Activated CD8-positive, alpha-beta T cell treated with anti-CD3 and anti-CD28 coated beads for 36 hours (primary cell): ENCODE measurements around the gene CHN1. TPM values are rescaled to one million over a fixed set of nuclear protein-coding genes. Genes with fewer than 3 reads are reported as not detected.

Experiments used
- ATAC-seq: fragments of 200-7000 bp; cut with Tn5 transposase; one replicate; pipeline ENCODE4 v1.10.0; 2021; ENCODE audit warnings: mild to moderate bottlenecking, moderate library complexity
- CTCF ChIA-PET: fragments of 350-600 bp; sonication (Branson Sonifier 250); formaldehyde crosslinking; loops from one replicate; lab custom pipeline; 2021; ENCODE audit warnings: antibody characterized with exemption; lab: Charles Lee
- POLR2A ChIA-PET: fragments of 350-600 bp; sonication (Branson Sonifier 250); formaldehyde crosslinking; loops from one replicate; lab custom pipeline; 2021; ENCODE audit warnings: antibody characterized with exemption; lab: Charles Lee
- DNase-seq: peaks from one replicate; pipeline ENCODE4 v3.0.0-alpha.2; 2020
- H3K27ac Mint-ChIP-seq: one replicate; pipeline ENCODE4 v1.8.0; 2021; ENCODE audit warnings: mild to moderate bottlenecking, mixed read lengths
- H3K27me3 Mint-ChIP-seq: one replicate; pipeline ENCODE4 v1.8.0; 2021; ENCODE audit warnings: mixed read lengths
- H3K36me3 Mint-ChIP-seq: one replicate; pipeline ENCODE4 v1.8.0; 2021; ENCODE audit warnings: low read depth, mixed read lengths
- H3K4me1 Mint-ChIP-seq: one replicate; pipeline ENCODE4 v1.8.0; 2021; ENCODE audit warnings: low read depth, mixed read lengths
- H3K4me3 Mint-ChIP-seq: one replicate; pipeline ENCODE4 v1.8.0; 2021; ENCODE audit warnings: mild to moderate bottlenecking, moderate library complexity, mixed read lengths
- H3K9me3 Mint-ChIP-seq: one replicate; pipeline ENCODE4 v1.8.0; 2021; ENCODE audit warnings: mixed read lengths
- intact Hi-C: fragments of 100-400 bp; cut with micrococcal nuclease; formaldehyde crosslinking; loops from one replicate; pipeline ENCODE4 v1.10.0; 2022
- total RNA-seq, 2 experiments: library from RNA; stranded (reverse); gene quantifications; one replicate each; pipeline ENCODE4 v1.2.3, GENCODE V29; 2021
- TF ChIP-seq, protein P1 (sequence below): fragments of 200-600 bp; IDR thresholded peaks from one replicate; pipeline ENCODE4 v1.8.0; 2022; ENCODE audit warnings: antibody characterized with exemption, mild to moderate bottlenecking

The CHN1 gene
- total RNA-seq, 2 experiments from 2014 or later, result 2.9 to 3.0 TPM

DNA sequence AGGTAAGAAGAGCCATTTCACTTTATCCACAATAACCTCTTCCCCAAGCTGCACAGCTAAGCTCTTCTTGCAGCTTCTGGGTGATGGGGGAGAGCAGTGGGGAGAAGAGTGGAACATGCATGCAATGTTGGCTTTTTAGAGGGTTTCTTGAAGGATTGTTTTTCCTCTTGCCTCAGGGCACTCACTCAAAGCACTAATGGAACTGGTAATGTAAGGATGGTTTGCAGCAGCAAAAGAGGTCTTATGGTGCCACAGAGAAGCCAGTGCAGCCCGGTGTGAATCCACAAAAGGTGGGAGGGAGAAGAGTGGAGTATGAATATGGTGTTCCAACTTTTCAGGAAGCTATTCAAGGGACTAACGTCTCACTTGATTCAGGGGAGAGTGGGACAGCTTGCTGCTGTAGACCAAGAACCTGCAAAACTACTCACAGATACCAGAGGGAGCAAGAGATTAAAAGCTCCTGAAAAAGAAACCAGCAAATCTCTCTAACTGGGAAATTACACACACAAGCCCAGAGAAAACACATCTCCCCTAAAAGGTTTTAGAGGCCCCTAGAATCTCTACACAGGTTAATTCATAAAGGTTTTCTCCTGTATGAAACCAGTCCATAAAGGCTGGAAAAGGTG is 116.4 kb downstream of the CHN1 start:
- Mint-ChIP-seq H3K36me3 (no peaks in the 10 kb centered on the region), H3K4me1 (peaks cover 4% of the 10 kb centered on the region), H3K27ac (no peak overlapping the region), H3K9me3 (no peaks in the 10 kb centered on the region), H3K27me3 (no peaks in the 10 kb centered on the region), H3K4me3 (no peak overlapping the region)
- DNase-seq (no peak), ATAC-seq (no peak)
- TF ChIP-seq, protein P1, sequence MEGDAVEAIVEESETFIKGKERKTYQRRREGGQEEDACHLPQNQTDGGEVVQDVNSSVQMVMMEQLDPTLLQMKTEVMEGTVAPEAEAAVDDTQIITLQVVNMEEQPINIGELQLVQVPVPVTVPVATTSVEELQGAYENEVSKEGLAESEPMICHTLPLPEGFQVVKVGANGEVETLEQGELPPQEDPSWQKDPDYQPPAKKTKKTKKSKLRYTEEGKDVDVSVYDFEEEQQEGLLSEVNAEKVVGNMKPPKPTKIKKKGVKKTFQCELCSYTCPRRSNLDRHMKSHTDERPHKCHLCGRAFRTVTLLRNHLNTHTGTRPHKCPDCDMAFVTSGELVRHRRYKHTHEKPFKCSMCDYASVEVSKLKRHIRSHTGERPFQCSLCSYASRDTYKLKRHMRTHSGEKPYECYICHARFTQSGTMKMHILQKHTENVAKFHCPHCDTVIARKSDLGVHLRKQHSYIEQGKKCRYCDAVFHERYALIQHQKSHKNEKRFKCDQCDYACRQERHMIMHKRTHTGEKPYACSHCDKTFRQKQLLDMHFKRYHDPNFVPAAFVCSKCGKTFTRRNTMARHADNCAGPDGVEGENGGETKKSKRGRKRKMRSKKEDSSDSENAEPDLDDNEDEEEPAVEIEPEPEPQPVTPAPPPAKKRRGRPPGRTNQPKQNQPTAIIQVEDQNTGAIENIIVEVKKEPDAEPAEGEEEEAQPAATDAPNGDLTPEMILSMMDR, result no peak
- ChIA-PET CTCF (interaction anchor here (1.4 to 2.3 kb wide), 3 partner anchors 12 to 140 kb away, joined by 3 to 8 read pairs (median 7); no protein-coding TSS in a partner anchor), POLR2A (no interaction called here)
- intact Hi-C loops, result no loop called here

DNA sequence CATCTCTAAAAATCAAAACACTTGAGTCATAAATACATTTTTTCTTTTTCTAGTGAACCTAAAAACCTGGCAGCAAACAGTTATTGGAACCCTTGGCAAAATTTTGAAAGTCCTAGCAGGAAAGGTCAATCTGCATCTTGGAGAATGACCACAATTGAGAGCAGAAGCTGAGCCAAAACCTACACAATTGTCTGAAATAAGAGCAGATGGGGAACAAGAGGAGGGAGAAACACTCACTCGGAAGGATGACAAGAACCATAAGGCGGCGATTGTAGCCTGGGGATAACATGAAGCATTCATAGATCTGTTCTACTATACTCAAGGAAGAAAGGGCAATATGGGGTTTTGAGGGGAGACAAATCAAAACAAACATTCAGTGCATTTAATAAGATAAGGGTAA is 117.0 kb downstream of the CHN1 start:
- H3K4me3 Mint-ChIP-seq, result no peak overlapping the region
- no peak overlapping the region for H3K27ac Mint-ChIP-seq
- CTCF ChIA-PET, result interaction anchor here (2.3 kb wide), 1 partner anchor 139 kb away, joined by 8 read pairs; no protein-coding TSS in a partner anchor
- POLR2A ChIA-PET, result no interaction called here
- H3K9me3 Mint-ChIP-seq, result no peaks in the 10 kb centered on the region
- H3K36me3 Mint-ChIP-seq, result no peaks in the 10 kb centered on the region
- intact Hi-C loops, result no loop called here
- no peaks in the 10 kb centered on the region for H3K27me3 Mint-ChIP-seq
- peaks cover 4% of the 10 kb centered on the region for H3K4me1 Mint-ChIP-seq
- no peak for ATAC-seq
- DNase-seq, result no peak
- TF ChIP-seq, protein P1, result no peak

DNA sequence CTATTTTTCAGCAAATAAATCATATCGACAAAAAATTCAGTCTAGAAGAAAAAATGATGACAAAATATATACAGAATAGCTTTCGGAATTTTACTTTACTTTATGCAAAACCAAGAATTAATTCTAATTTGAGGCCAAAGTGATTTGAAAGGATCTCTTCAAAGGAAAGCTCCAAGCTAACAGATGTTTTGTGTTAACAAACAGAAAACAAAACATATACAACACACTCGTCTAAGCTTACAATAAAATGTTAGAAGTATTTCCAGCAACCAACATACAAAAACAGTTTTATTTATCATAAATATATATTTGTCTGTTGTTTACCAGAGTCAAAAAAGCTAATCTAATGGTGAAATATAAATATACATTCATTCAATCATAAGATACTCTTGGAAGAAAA is 122.8 kb downstream of the CHN1 start:
- H3K4me1 Mint-ChIP-seq, result no peaks in the 10 kb centered on the region
- TF ChIP-seq, protein P1, result no peak
- peaks cover 1% of the 10 kb centered on the region for H3K27me3 Mint-ChIP-seq
- ChIA-PET CTCF (interaction anchor here (1.3 to 2.3 kb wide), 6 partner anchors 39 to 185 kb away, joined by 3 to 8 read pairs (median 4); no protein-coding TSS in a partner anchor), POLR2A (no interaction called here)
- DNase-seq (no peak), ATAC-seq (no peak)
- no peak overlapping the region for H3K4me3 Mint-ChIP-seq
- H3K9me3 Mint-ChIP-seq, result no peaks in the 10 kb centered on the region
- intact Hi-C loops, result no loop called here
- no peak overlapping the region for H3K27ac Mint-ChIP-seq
- no peaks in the 10 kb centered on the region for H3K36me3 Mint-ChIP-seq

DNA sequence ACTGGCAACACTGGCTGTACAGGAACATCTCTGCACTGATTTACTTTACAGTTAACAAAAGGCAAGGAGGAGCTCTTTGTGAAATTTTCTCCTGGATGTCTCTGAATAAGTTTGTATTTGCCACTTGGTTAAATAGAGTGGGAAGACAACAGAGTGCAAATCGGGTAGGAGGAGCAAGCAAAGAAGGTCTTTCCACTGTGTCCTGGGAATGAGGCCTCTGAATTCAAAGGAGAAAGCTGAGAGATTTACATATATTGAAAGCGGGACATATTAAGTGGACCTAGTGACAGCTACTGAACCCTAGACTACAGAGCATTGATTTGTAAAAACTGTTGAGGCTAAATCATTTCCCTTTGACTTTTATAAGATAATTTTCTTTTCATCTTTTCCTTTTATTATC is 123.5 kb downstream of the CHN1 start:
- no peak for DNase-seq
- no peaks in the 10 kb centered on the region for H3K9me3 Mint-ChIP-seq
- no peaks in the 10 kb centered on the region for H3K36me3 Mint-ChIP-seq
- CTCF ChIA-PET, result interaction anchor here (1.3 to 2.3 kb wide), 6 partner anchors 40 to 185 kb away, joined by 3 to 8 read pairs (median 4); no protein-coding TSS in a partner anchor
- POLR2A ChIA-PET, result interaction anchor here (0.7 kb wide), 1 partner anchor 196 kb away, joined by 3 read pairs; no protein-coding TSS in a partner anchor
- TF ChIP-seq, protein P1, result no peak
- no peaks in the 10 kb centered on the region for H3K4me1 Mint-ChIP-seq
- no peak for ATAC-seq
- peaks cover 1% of the 10 kb centered on the region for H3K27me3 Mint-ChIP-seq
- H3K4me3 Mint-ChIP-seq, result no peak overlapping the region
- intact Hi-C loops, result no loop called here
- H3K27ac Mint-ChIP-seq, result no peak overlapping the region

DNA sequence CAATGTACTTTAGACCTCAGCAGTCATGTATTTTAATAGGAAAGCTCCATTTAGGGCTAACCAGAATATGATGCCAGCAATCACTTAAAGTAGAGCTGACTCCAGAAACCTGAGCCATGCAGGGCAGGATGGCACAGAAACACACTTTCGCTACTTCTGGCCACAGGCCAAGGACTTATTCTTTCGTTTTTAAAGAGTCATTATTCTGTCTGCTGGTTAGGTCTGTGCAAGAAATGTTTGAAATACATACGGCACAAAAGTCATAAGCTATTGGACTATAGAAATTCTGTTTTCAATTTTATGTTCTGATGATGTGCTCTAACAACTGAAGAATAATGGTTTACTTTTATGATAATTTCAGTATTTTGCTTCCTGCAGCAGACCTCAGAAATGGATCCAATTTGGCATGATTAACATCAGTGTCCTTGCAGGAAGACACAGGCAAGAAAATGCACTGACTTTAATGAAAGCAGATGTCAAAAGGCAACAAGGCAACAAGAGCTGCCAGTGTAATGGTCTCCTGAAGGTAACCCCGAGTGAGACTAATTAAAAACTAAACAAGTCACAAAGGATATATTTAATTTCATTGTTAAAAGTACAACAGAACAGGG is 126.5 kb downstream of the CHN1 start:
- Mint-ChIP-seq H3K4me1 (no peaks in the 10 kb centered on the region), H3K4me3 (no peak overlapping the region), H3K27me3 (peaks cover 1% of the 10 kb centered on the region), H3K36me3 (no peaks in the 10 kb centered on the region), H3K9me3 (no peaks in the 10 kb centered on the region), H3K27ac (no peak overlapping the region)
- intact Hi-C loops, result no loop called here
- DNase-seq, result no peak
- ChIA-PET CTCF (interaction anchor here (1.3 to 2.1 kb wide), 2 partner anchors 23 to 107 kb away, joined by 5 to 6 read pairs; no protein-coding TSS in a partner anchor), POLR2A (no interaction called here)
- TF ChIP-seq, protein P1, result no peak
- ATAC-seq, result no peak
